NAMALWA (cell line): Measurements from ENCODE around the gene CAMK1D.

Source experiments
- DNase-seq: peaks from one replicate; pipeline ENCODE4 v3.0.0-alpha.2; 2015; ENCODE audit warnings: low spot score

The CAMK1D gene

DNA sequence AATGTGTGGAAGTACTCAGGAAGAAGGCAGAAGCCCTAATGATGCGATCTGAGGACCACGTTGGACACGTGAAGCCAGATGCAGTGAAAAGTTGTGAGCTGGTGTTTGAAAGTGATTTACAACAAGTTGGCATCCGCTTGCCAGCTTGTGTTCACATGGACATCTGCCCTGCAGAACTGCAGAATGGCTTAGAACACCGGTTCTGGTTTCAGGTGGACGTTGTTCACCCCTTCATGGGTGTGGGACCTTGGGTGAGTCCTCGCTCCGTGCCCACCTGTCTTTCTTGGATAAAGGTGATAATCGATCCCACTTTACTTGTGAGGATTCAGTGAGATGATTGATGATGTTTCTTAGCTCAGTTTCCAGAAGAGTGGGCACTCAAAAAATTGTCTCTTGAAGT lies 53.8 kb downstream of the CAMK1D start:
- no peak for DNase-seq

DNA sequence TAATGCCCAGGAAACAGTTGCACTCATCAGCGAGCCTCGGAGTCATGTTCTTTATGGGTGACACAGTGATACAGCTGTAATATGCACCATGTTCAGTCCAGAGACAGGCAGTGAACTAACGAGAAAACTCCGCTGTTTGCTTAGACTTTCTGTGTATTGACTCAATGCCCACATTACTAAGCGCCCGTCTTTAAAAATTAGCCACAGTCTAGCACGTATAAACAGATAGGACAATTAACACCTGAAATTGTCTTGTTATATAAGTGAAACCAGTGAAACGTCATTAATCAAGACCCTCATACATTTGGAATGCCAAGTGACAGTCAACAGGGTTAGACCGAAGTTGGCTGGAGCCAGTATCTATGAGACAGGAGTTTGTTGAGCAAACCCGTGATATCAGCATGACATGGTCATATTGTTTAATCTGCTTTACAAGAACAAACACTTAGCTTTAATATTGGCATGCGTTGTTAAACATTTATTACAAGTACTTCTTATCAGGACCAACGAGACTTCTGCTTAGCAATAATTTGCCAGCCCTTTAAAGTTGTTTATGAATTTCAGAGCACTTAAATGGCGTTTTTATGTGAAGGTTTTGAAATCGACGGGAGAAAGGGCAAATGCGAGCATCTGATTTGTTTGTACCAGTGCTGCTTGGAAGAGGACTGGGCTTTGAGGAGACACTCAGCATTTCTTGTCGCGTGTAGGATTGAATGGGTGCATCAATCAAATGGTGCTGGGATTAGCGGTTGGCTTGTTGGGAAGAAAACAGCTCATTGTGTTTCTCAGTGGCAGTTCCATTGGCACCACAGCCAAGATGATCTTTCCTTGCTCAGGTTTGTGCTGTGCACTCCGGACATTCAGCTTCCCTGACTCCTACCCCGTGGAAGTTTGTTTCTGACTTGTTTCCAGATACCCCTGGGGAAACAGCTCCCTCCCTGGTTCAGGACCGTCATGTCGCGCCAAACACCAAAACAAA lies 56.3 kb downstream of the CAMK1D start:
- DNase-seq, result no peak

DNA sequence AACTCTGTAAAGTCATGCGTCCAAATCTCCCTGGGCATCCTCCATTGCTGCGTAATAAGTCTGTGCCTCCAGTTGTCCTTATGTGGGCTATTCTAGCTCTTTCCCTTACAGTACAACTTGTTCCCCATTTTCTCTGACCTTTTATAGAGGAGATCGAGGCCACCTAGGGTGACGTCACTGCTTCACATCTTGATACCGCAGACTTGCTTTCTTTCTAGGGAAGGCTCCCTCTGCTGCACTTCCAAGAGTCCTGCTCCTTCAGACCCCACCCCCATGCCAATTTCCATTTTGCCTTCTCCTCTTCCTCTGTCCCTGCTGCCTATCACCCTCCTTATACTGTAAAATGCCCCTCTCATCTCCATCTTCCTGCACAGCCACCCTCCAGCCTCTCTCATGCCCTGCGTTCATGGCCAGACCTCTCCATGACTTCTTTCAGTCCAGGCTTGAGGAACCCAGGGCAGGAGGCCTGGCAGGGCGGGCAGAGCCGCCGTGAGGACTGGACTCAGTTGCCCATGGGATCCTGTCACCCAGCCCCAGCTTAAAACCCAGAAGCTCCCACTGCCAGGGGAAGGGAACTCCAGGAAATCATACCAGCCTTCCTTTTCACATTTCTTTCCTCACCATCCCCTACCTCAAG lies 57.5 kb downstream of the CAMK1D start:
- no peak for DNase-seq

DNA sequence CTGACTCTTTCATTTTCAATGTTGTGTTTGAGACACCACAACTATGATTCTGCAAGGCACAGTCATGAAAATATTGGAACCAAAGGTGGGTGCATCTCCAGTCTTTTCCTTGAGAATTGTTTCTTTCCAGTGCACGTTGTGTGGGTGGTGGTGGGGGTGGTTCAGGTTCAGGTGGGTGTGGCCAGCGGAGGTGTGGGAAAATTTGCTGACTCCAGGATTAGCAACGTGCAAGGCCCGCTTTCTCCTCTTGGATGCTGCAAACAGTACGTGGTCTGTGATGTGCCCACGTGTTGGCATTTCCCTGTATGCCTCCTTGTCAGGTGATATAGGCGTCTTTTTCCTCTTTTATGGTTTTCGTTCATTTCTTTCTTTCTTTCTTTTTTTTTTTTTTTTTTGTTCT lies 59.1 kb downstream of the CAMK1D start:
- no peak for DNase-seq

DNA sequence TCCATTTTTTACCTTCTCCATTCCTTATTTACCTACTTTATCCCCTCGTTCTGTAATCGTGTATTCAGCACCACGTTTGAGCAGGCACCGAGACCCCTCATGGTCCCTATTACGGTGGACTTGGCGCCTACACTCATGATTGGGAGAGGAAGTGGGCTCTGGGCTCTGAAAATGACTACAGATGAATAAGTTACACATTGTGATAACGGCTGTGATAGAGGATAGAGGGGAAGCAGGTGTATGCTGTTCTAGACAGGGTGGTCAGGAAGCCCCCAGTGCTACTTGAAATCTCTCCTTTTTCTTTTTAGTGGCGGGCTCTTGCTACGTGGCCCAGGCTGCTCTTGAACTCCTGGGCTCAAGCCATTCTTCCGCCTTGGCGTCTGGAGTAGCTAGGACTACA lies 59.8 kb downstream of the CAMK1D start:
- no peak for DNase-seq

DNA sequence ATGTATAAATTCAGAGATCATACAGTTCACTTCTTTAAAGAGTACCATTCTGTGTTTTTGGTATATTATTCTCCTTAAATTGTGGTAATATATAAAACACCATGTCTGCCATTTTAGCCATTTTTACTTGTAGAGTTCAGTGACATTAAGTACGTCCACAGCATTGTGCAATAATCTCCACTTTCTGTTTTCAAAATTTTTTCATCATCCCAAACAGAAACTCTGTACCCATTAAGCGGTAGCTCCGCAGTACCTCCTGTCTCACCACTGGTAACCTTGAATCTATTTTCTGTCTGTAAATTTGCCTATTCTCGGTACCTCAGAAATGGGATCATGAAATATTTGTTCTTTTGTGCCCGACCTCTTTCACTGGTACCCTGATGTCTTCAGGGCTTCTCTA lies 60.3 kb downstream of the CAMK1D start:
- DNase-seq, result no peak

DNA sequence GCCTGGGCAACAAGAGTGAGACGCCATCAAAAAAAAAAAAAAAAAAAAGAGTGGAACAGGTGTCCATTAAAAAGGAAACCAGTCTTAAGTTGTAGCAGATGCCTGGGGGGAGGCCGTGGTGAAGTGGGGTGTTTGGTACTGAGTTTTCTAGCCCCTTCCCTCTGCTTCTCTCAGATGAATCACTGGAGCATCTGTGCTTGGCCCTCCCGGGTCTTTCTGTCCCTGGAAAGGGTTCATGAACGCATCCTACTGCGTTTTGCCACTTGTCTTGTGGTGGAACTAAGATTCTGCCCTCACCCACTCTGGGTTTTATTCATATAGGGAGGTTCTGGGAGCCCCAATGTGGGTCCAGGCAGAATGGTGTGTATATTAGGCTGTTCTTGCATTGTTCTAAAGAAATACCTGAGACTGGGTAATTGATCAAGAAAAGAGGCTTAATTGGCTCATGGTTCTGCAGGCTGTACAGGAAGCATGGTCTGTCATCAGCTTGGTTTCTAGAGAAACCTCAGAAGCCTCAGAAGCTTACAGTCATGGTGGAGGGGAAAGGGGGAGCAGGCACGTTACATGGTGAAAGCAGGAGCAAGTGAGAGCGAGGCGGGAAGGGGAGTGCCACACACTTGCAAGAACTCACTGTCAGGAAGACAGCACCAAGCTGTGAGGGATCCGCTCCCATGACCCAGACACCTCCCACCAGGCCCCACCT lies 63.5 kb downstream of the CAMK1D start:
- no peak for DNase-seq

DNA sequence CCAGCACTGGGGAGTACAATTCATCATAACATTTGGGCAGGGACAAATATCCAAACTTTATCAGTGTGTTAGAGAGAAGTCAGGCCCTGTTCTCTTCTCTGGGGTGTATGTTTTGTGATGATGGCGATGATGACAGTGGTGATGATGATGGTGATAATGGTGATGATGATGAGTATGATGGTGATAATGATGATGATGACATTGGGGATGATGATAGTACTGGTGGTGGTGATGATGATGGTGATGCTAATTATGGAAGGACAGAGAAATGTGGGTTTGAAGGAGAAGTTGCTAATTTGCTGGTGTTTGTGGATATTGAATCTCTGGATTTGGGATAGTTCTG lies 64.0 kb downstream of the CAMK1D start:
- DNase-seq, result no peak

DNA sequence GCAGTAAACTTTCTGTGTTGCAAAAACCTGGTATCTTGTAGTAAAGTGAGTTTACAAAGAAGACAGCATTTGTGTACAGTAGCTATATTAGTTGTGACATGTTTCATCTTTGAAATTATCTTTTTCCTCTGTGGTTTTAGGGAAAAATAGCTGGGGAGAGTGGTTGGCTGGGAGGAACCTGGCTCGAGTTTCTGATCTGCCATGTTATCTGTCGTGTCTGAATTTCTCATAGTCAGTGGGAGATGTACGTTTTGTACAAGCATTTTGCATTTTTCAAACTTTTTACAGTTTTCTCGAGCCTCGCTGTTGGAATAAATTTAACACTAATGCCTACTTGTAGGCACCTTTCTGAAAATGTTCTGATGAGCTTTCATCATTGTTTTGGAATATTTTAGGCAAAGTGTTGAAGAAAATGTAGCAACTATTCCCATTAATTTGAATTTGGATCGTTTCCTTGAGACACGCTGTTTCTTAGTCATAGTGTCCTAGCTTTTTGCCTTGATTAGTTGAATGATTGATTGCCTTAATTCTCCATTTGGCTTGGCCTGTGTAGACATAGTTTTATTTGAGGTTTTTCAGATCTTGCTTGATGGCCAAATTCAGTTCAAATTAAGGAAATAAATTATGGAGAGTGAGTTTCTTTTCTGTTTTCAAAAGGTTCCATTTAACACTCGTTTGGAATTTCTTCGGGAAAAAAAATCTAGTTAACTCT lies 65.1 kb downstream of the CAMK1D start:
- DNase-seq, result no peak

DNA sequence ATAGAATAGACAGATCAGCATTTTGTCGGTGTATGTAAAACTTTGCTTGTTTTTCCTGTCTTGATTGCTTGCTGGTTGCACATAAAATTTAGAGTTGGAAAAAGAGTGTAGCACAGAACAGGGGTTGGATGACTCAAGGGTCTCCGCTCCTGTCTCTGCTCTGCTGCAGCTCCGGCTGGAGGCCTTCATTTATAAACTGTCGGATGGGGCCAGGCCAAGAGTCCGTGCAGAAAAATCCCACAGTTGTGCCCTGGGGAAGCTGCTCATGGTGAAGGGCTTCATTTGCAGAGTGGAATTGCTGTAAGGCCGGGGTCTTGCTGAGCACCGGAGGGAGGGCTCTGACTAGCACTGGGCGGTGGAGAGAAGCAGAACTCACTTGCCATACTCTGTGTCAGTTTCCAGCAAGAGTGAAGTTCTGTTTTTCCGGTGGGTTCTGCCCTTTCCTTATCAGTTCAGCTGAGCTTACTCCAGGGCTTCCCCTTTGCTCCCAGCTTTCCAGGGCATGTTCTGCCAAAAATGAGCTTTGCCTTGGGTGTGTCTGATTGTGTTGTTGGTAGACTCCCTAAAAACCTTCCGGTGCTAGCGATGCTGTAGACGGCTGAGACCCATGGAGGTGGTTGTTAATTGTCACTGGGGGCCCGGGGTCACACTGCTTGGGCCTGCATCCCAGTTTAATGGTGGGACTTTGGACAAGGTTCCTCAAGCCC lies 67.2 kb downstream of the CAMK1D start:
- DNase-seq, result no peak

DNA sequence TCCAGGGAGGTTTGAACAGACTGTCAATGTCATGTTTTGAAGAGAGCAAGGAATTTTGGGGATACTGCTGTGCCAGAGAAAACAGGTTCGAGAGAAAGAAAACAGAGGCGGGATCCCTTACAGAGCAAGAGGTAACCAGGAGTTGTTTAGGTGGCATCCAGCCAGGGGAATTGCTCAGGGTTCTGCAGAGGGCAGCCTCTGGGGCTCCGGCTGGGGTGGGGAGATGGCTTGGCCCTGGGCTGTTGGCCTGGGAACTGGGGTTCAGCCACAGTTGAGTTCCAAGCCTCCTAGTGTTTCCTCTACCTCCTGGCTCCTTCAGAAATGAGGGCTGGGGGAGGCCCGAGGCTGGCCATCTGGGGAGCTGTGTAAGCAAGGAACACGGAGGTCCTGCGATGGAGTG lies 68.0 kb downstream of the CAMK1D start:
- no peak for DNase-seq

DNA sequence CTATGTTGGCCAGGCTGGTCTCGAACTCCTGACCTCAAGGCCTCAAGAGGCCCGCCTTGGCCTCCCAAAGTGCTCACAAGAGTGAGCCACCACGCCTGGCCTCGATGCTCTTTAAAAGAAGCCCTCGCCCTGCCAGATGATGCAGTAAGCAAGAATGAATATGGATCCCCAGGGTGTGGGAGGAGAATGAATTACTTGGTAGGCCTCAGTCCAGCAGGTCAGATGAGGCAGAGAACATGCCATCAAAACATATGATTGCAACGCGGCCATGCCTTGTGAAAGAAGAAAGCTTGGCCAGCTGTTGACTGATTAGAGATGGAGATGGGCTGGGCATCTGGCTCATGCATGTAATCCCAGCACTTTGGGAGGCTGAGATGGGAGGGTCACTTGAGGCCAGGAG lies 68.7 kb downstream of the CAMK1D start:
- DNase-seq, result no peak

DNA sequence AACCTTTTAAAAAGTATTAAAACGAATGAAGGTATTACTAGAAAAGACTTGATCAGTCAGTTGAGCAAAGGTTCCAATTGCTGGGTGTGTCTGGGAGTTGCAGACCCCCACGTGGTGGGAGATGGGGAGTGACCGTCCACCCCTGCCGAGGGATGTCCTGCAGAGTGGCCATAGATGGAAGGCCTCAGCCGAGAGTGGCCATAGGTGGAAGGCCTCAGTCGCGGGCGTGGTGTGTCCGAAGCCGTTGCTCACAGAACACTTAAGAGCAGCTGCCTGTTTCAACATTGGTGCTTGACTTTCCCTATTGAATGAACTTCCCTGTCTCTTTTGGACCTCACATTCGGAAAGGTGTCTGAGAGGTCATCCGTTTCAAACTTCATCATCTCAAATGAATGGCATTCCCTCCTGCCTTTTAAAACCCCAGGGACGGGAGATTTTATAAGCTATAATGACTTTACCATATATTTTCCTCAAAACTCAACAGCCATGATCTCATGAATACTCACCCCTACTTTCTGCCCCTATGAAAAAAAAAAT lies 69.4 kb downstream of the CAMK1D start:
- DNase-seq, result no peak

DNA sequence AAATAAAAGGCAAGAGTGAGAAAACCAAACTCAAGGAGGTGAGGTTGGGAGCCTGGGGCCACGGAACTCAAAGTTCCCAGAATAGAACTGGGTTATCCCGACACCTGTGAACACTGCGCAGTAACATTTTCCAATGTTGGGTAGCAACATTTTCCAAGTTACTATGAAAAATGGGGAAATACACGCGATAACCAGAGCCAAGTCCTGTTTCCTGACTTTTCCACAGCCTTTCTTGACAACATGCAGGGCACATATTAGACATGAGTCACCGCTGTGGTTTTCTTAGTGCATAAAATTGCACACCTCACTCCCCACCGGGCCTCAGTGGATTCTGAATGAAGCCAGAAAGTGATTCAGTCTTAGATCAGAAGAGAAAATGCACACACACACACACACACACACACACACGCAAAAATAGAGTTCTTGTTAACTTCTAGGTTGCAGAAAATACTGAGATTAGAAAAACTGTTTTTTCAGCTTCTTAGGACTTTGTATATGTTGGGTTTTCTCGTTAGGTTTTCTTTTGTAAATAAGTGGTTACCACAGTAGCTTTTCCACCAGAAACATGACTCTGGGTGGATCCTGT lies 70.0 kb downstream of the CAMK1D start:
- DNase-seq, result no peak

DNA sequence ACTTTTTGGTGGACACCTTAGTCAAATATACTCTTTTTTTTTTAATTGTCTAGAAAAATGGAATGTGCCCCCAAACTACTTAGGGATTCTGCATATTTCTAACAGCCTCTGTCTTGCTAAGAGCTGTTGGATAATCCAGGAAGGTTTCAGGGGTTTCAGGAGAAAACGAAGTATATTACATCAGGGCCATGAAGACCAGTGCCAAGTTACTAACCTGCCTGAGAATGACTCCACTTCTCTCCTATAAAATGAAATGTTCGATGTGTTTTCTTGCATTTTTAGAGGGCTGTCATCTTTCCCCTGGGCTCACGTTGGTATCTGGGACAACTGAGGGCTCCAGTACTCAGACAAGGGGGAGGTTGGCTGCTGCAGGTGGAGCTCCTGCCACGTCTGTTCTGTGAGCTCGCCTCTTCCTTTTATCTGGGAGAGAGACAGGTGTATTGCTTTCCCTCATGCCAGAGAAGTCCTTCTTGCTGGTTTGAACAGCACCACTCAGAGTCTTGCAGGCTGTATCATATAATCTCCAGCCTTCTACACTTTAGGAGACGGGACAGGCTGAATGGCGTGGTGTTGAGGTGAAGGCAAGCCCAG lies 71.3 kb downstream of the CAMK1D start:
- no peak for DNase-seq

DNA sequence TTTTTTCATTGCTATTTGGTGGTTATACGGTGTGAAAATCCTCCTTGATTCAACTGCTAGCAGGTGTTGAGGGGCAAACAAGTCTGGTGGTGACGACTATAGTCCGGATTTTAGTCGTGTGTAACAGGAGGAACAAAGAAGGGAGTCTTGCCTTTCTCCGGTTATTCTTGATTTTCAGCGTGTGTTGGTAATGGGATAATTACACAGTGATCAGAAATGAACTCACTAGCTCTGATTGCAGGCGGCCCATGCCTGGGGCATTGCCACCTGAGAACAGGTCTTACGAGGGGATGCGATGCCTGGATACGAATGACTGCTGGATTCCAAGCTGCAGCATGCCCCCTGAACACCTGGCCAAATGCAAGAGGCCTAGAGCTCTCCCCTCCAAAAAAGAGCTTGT lies 72.8 kb downstream of the CAMK1D start:
- DNase-seq, result no peak

DNA sequence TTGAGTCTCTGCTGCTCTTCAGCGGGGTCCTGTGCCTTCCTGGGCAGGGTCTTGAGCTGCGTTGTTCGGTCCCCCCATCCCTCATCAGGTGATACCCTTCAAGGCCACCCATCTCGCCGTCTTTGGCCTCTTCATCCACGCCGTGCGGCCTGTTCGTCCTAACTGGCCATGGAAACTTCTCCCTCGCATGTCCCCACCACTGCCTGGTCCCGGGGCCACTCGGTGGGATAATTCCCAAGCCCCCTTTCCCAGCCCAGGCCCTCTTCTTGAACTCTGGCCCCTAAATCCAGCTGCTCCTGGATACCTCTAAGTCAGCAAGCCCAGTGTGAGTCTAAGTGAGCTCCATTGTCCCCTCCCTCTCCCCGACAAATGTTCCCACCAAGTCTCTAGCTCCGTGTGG lies 74.5 kb downstream of the CAMK1D start:
- no peak for DNase-seq

DNA sequence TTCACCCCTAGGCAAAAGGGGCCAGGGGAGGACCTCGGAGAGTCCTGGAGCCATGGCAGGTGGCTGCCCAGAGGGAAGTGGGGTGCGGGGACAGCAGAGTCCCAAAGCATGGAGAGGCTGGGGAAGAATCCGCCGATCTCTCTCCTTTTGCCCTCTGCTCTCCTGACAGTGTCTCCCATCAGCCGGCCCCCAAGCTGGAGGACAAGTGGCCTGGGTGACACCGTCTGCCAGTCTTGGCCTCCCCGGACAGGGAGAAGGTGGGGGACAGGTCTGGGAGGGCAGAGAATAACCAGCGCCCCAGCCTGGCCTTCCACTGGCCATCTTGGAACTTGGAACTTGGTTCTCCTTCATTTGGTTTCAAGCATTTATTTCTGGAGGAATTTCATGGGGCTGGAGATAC lies 77.9 kb downstream of the CAMK1D start:
- no peak for DNase-seq

DNA sequence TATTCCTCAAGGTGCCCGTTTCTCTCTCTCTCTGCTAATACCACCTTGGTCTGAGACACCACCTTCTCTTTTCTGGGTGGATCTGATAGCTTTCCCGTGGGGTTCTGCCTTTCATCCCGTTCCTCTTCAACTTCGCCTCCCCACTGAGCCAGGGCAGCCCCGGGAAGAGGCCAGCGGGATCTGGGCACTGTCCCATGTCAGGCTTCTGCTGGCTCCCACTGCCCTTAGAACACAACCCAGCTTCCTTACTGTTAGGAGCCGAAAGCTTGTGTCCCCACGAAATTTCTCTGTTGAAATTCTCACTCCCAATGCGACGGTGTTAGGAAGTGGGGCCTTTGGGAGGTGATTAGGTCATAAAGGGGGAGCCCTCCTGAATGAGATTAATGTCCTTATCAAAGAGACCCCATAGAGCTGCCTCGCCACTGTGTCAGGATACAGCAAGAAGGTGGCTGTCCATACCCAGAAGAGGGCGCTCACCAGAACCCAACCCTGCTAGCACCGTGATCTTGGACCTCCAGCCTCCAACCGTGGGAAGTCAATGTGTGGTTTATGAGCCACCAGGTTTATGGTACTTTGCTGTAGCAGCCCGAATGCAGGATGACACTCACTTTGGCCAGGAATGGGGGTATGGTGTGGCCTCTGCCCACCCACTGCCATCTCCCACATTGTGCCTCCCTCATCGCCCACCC lies 79.2 kb downstream of the CAMK1D start:
- DNase-seq, result no peak

DNA sequence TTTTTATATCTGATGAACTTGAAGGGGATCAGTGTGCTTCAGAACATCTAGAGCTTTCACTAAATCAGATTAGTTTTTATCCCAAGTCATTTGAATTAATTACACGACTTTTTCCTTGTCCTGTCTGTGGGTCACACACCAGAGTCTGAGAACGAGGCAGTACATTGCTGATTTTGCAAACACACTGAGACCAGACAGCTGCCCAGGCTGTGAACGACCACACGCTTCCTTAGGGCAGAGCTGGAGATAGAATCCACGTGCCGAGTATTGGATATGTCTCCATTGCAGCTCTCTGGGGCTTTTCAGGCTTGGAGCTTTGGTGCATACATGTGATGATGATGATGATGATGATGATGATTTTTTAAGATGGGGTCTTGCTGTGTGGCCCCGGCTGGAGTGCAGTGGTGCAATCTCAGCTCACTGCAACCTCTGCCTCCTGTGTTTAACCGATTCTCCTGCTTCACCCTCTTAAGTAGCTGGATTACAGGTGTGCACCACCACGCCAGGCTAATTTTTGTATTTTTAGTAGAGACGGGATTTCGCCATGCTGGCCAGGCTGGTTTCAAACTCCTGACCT lies 81.1 kb downstream of the CAMK1D start:
- no peak for DNase-seq
